MCF 10A (cell line): ENCODE data around the gene UBTD2. TPM values are rescaled to one million over a fixed set of nuclear protein-coding genes. Genes with fewer than 3 reads are reported as not detected.

Source experiments
- BruUV-seq: library from RNA; stranded (reverse); fragments of 400-500 nt; replicated peaks from 2 replicates; lab custom pipeline; 2021; lab: Mats Ljungman, UMichigan
- CTCF ChIA-PET: fragments of 300-600 bp; sonication (Branson Sonifier 250); formaldehyde crosslinking; extraction: SDS; loops from one replicate; lab custom pipeline; 2021; ENCODE audit warnings: antibody characterized with exemption, inconsistent platforms; lab: Yijun Ruan, JAX
- POLR2A ChIA-PET: fragments of 300-600, 350-650 bp; sonication (Branson Sonifier 250); formaldehyde crosslinking; extraction: SDS; loops from one replicate; lab custom pipeline; 2020; ENCODE audit warnings: antibody characterized with exemption, inconsistent platforms; lab: Yijun Ruan, JAX
- DNase-seq: peaks from one replicate; pipeline ENCODE4 v3.0.0-alpha.2; 2018; ENCODE audit not compliant: unreplicated experiment
- H3K27ac Mint-ChIP-seq: one replicate; pipeline ENCODE4 v1.8.0; 2022; ENCODE audit warnings: mild to moderate bottlenecking, low read depth, mixed read lengths; ENCODE audit not compliant: unreplicated experiment
- H3K27me3 Mint-ChIP-seq: one replicate; pipeline ENCODE4 v1.8.0; 2022; ENCODE audit warnings: mixed read lengths; ENCODE audit not compliant: insufficient read depth, unreplicated experiment
- H3K36me3 Mint-ChIP-seq: one replicate; pipeline ENCODE4 v1.8.0; 2022; ENCODE audit warnings: mild to moderate bottlenecking, moderate library complexity, mixed read lengths; ENCODE audit not compliant: insufficient read depth, unreplicated experiment
- H3K4me1 Mint-ChIP-seq: one replicate; pipeline ENCODE4 v1.8.0; 2022; ENCODE audit warnings: mixed read lengths; ENCODE audit not compliant: insufficient read depth, unreplicated experiment
- H3K4me3 Mint-ChIP-seq: one replicate; pipeline ENCODE4 v1.8.0; 2022; ENCODE audit warnings: mild to moderate bottlenecking, moderate library complexity, mixed read lengths; ENCODE audit not compliant: unreplicated experiment
- H3K9me3 Mint-ChIP-seq: one replicate; pipeline ENCODE4 v1.8.0; 2022; ENCODE audit warnings: mixed read lengths; ENCODE audit not compliant: unreplicated experiment
- intact Hi-C: fragments of 100-400 bp; cut with micrococcal nuclease; formaldehyde crosslinking; loops from 2 replicates; pipeline ENCODE4 v1.14.1; 2022
- total RNA-seq: library from RNA; stranded (reverse); gene quantifications from 2 replicates; pipeline ENCODE4 v1.2.3, GENCODE V29; 2022
- TF ChIP-seq, protein P1 (sequence below): fragments of 200-600 bp; IDR thresholded peaks from one replicate; pipeline ENCODE4 v1.8.0; 2022; ENCODE audit warnings: antibody characterized with exemption, mild to moderate bottlenecking; ENCODE audit not compliant: unreplicated experiment

The UBTD2 gene
- total RNA-seq, 1 experiment from 2014 or later = 24.1 TPM

- Mint-ChIP-seq H3K4me3 (peak overlapping the region; percentile 95), H3K27me3 (no peaks in the 10 kb centered on the region), H3K27ac (peak overlapping the region; percentile 97), H3K9me3 (no peaks in the 10 kb centered on the region), H3K4me1 (peaks cover 29% of the 10 kb centered on the region), H3K36me3 (peaks cover under 1% of the 10 kb centered on the region)
- TF ChIP-seq, protein P1, sequence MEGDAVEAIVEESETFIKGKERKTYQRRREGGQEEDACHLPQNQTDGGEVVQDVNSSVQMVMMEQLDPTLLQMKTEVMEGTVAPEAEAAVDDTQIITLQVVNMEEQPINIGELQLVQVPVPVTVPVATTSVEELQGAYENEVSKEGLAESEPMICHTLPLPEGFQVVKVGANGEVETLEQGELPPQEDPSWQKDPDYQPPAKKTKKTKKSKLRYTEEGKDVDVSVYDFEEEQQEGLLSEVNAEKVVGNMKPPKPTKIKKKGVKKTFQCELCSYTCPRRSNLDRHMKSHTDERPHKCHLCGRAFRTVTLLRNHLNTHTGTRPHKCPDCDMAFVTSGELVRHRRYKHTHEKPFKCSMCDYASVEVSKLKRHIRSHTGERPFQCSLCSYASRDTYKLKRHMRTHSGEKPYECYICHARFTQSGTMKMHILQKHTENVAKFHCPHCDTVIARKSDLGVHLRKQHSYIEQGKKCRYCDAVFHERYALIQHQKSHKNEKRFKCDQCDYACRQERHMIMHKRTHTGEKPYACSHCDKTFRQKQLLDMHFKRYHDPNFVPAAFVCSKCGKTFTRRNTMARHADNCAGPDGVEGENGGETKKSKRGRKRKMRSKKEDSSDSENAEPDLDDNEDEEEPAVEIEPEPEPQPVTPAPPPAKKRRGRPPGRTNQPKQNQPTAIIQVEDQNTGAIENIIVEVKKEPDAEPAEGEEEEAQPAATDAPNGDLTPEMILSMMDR = no peak
- DNase-seq = peak; percentile 36
- POLR2A ChIA-PET = interaction anchor here (0.5 to 4.4 kb wide), 37 partner anchors 9 to 895 kb away, joined by 3 to 42 read pairs (median 4); partner anchors contain the start of genes FBXW11 and STK10
- CTCF ChIA-PET = interaction anchor here (0.6 to 4.6 kb wide), 25 partner anchors 11 to 863 kb away, joined by 3 to 24 read pairs (median 4); partner anchors contain the start of genes FBXW11, FGF18 and STK10
- intact Hi-C loops = loop anchor here (2.0 kb wide), 2 partner anchors 94 to 176 kb away; partner anchors contain the start of gene STK10
- BruUV-seq = no TSS peak
Observed at GRCh38 chr5:172282272-172283019, 1.1 kb downstream of the UBTD2 start.

DNA sequence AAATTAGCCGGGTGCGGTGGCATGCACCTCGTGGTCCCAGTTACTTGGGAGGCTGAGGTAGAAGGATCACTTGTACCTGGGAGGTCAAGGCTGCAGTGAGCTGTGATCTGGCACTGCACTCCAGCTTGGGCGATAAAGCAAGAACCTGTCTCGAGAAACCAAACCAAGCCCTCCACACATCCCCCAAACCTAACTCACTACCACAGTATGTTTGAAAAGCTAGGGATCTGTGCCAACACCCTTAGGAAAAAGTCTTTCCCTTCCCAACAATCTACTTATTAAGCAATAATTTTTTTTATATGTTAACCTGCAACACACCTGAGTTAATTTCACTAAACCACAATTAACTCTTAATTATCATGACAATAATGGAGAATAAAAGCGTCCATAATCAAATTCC, 2.2 kb downstream of the UBTD2 start:
- CTCF ChIA-PET = interaction anchor here (0.7 to 4.6 kb wide), 9 partner anchors 10 to 414 kb away, joined by 3 to 24 read pairs (median 4); partner anchors contain the start of gene STK10
- Mint-ChIP-seq H3K9me3 (no peaks in the 10 kb centered on the region), H3K36me3 (peaks cover 8% of the 10 kb centered on the region), H3K27me3 (no peaks in the 10 kb centered on the region), H3K4me3 (peak overlapping the region; percentile 95), H3K27ac (peak overlapping the region; percentile 97), H3K4me1 (peaks cover 34% of the 10 kb centered on the region)
- peak; percentile 56 for DNase-seq
- TF ChIP-seq, protein P1 = no peak
- intact Hi-C loops = no loop called here
- BruUV-seq = no TSS peak
- POLR2A ChIA-PET = interaction anchor here (0.6 to 4.4 kb wide), 16 partner anchors 8 to 284 kb away, joined by 3 to 42 read pairs (median 4); partner anchors contain the start of genes FBXW11 and STK10

DNA sequence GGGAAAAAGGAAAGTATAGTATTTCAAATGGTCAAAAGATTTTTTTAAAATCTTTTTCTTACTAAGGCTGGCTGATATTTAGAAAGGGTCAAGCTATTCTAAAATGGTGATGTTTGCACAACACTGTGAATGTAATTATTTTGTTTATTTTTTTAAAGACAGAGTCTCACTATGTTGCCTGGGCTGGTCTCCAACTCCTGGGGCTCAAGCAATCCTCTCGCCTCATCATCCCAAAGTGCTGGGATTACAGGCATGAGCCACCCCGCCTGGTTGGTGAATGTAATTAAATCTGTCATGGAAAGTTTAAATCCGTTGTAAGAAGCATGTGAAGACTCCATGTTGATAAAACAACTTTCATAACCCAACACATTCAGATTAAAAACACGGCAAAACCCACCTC, 2.6 kb downstream of the UBTD2 start:
- intact Hi-C loops = no loop called here
- Mint-ChIP-seq H3K27me3 (no peaks in the 10 kb centered on the region), H3K9me3 (no peaks in the 10 kb centered on the region), H3K4me1 (peaks cover 38% of the 10 kb centered on the region), H3K36me3 (peaks cover 8% of the 10 kb centered on the region), H3K4me3 (peak overlapping the region; percentile 95), H3K27ac (peak overlapping the region; percentile 97)
- POLR2A ChIA-PET = interaction anchor here (0.6 to 4.4 kb wide), 16 partner anchors 8 to 284 kb away, joined by 3 to 42 read pairs (median 4); partner anchors contain the start of genes FBXW11 and STK10
- DNase-seq = peak; percentile 85
- no TSS peak for BruUV-seq
- TF ChIP-seq, protein P1 = no peak
- CTCF ChIA-PET = interaction anchor here (0.6 to 4.6 kb wide), 11 partner anchors 10 to 415 kb away, joined by 3 to 24 read pairs (median 3); partner anchors contain the start of gene STK10

- Mint-ChIP-seq H3K9me3 (no peaks in the 10 kb centered on the region), H3K4me3 (no peak overlapping the region), H3K36me3 (peaks cover 8% of the 10 kb centered on the region), H3K27ac (no peak overlapping the region), H3K4me1 (peaks cover 44% of the 10 kb centered on the region), H3K27me3 (no peaks in the 10 kb centered on the region)
- intact Hi-C loops = no loop called here
- BruUV-seq = no TSS peak
- no peak for DNase-seq
- ChIA-PET POLR2A (interaction anchor here (0.6 to 4.4 kb wide), 8 partner anchors 7 to 487 kb away, joined by 3 to 42 read pairs (median 23); partner anchors contain the start of genes FBXW11 and STK10), CTCF (interaction anchor here (0.6 to 4.6 kb wide), 10 partner anchors 9 to 343 kb away, joined by 3 to 24 read pairs (median 4); partner anchors contain the start of gene STK10)
- TF ChIP-seq, protein P1 = no peak
Observed at GRCh38 chr5:172280317-172280716, 3.2 kb downstream of the UBTD2 start.
